Measurements from ENCODE around the gene WDR43. TPM values are rescaled to one million over a fixed set of nuclear protein-coding genes. Genes with fewer than 3 reads are reported as not detected.

The WDR43 gene
- polyA plus RNA-seq, 1 of the 3 experiments (the other 2 are of a cell fraction), result 35.1 TPM

GRCh38 chr2:28981016-28981441, 86.6 kb downstream of the WDR43 start, which contains the start of gene TOGARAM2:
TOGARAM2 (plus strand) TSS chr2:28981298; CDS start chr2:28994835, 13,537 bp downstream.
- no peaks in the 10 kb centered on the region for H3K27me3 ChIP-seq (ENCODE audit: insufficient read depth)
- H3K4me1 ChIP-seq (ENCODE audit: control insufficient read depth in 1 of 2, insufficient read depth in 2 of 2, low read depth in 1 of 2, low read length in 1 of 2), result peaks cover 0 to 15% of the 10 kb centered on the region in 2 experiments; a peak in 1 of 4 replicates
- no peak within 1 kb of the TSS for H2AFZ ChIP-seq (ENCODE audit: low read depth)
- H3K9me2 ChIP-seq, result no peaks in the 10 kb centered on the region
- ChIA-PET POLR2A (interaction anchor here (0.6 to 0.8 kb wide), 2 partner anchors 15 to 415 kb away, joined by 3 to 5 read pairs; no protein-coding TSS in a partner anchor), CTCF (interaction anchor here (1.0 to 2.7 kb wide), 4 partner anchors 15 to 22 kb away, joined by 3 to 6 read pairs (median 4); no protein-coding TSS in a partner anchor)
- 83% methylated on average over 7 of the region's 10 CpGs for whole genome bisulfite sequencing (ENCODE audit: low lambda C conversion rate)
- TF ChIP-seq, protein P1, sequence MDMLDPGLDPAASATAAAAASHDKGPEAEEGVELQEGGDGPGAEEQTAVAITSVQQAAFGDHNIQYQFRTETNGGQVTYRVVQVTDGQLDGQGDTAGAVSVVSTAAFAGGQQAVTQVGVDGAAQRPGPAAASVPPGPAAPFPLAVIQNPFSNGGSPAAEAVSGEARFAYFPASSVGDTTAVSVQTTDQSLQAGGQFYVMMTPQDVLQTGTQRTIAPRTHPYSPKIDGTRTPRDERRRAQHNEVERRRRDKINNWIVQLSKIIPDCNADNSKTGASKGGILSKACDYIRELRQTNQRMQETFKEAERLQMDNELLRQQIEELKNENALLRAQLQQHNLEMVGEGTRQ (IDR thresholded peaks at IDR 0.05; ENCODE audit: borderline replicate concordance, low read depth, low read length), result no peak
- TF ChIP-seq POLR2AphosphoS5 (IDR thresholded peaks at IDR 0.05; ENCODE audit: low read depth, low read length), result no peak
- no peak for TF ChIP-seq GATA2 (CRISPR knock-in tag; IDR thresholded peaks at IDR 0.05)
- no peak within 1 kb of the TSS for H3K27ac ChIP-seq (ENCODE audit: low read depth in 2 of 2, low read length in 1 of 2)
- H3K4me3 ChIP-seq (ENCODE audit: low read depth in 2 of 2, low read length in 1 of 2), result no peak within 1 kb of the TSS
- H3K9me3 ChIP-seq, result no peaks in the 10 kb centered on the region
- H3K4me2 ChIP-seq, result no peak within 1 kb of the TSS
- no peak within 1 kb of the TSS for H3K9ac ChIP-seq
- H3F3A ChIP-seq (replicated peaks; ENCODE audit: insufficient read depth), result no peaks in the 10 kb centered on the region
- H3K36me3 ChIP-seq (replicated peaks in 1 of 2; ENCODE audit: control insufficient read depth in 1 of 2, insufficient read depth in 2 of 2, low read length in 1 of 2), result no peaks in the 10 kb centered on the region
- no peaks in the 10 kb centered on the region for H3K79me2 ChIP-seq (ENCODE audit: insufficient read depth)
- DNase-seq, result peak; percentile 55
- H4K20me1 ChIP-seq (ENCODE audit: insufficient read depth), result no peaks in the 10 kb centered on the region

DNA sequence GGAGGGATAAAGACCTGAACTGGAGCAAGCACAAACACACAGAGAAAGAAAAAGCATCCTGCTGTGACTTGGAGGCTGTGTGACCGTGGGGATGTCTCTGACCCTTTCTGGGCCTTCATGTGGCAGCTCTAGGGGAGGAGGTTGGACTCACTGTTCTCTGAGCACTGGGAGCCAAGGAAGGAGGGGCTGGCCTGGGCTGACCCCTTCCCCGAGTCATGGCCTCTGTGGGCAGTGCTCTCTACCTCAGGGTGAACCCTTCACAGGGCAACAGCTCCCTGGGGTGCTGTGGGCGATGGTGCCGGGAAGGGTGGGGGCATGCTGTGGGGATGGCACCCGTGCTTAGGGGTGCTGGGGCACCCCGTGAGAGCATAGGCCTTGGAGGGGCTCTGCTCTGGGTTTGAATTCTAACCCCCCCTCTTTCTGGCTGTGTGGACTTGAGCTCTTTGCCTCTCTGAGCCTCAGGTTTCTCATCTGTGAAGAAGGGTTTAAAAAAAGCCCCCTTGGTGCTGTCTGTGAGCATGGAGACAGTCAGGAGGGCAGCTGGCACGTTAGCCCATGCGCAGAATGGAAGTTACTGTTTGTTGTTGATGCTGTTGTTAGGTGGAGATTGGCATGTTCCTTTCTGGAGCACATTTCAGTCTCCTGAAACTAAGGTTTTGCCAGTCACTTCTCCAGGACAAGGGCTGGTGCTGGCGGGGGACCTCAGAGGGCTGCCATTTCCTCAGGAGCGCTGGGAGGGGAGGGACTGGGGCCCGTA, 87.3 kb downstream of the WDR43 start:
- CTCF ChIA-PET, result interaction anchor here (1.0 to 2.7 kb wide), 3 partner anchors 14 to 23 kb away, joined by 3 to 6 read pairs (median 4); no protein-coding TSS in a partner anchor
- Histone ChIP-seq H3K79me2 (ENCODE audit: insufficient read depth) (no peaks in the 10 kb centered on the region), H3F3A (replicated peaks; ENCODE audit: insufficient read depth) (no peaks in the 10 kb centered on the region), H3K27me3 (ENCODE audit: insufficient read depth) (no peaks in the 10 kb centered on the region), H2AFZ (ENCODE audit: low read depth) (no peak overlapping the region), H3K27ac (ENCODE audit: low read depth in 2 of 2, low read length in 1 of 2) (no peak overlapping the region), H3K4me2 (no peak overlapping the region), H3K36me3 (replicated peaks in 1 of 2; ENCODE audit: control insufficient read depth in 1 of 2, insufficient read depth in 2 of 2, low read length in 1 of 2) (no peaks in the 10 kb centered on the region), H3K4me3 (ENCODE audit: low read depth in 2 of 2, low read length in 1 of 2) (no peak overlapping the region), H3K9me2 (no peaks in the 10 kb centered on the region), H3K9ac (no peak overlapping the region), H3K9me3 (no peaks in the 10 kb centered on the region), H3K4me1 (ENCODE audit: control insufficient read depth in 1 of 2, insufficient read depth in 2 of 2, low read depth in 1 of 2, low read length in 1 of 2) (peaks cover 0 to 15% of the 10 kb centered on the region in 2 experiments; a peak in 1 of 4 replicates), H4K20me1 (ENCODE audit: insufficient read depth) (no peaks in the 10 kb centered on the region)
- TF ChIP-seq, protein P2, sequence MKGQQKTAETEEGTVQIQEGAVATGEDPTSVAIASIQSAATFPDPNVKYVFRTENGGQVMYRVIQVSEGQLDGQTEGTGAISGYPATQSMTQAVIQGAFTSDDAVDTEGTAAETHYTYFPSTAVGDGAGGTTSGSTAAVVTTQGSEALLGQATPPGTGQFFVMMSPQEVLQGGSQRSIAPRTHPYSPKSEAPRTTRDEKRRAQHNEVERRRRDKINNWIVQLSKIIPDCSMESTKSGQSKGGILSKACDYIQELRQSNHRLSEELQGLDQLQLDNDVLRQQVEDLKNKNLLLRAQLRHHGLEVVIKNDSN (IDR thresholded peaks at IDR 0.05; ENCODE audit: borderline replicate concordance, low read depth), result no peak
- TF ChIP-seq RFX5 (IDR thresholded peaks at IDR 0.05; ENCODE audit: low read length) (no peak), GATA2 (CRISPR knock-in tag; IDR thresholded peaks at IDR 0.05) (no peak), CTCF (IDR thresholded peaks at IDR 0.05) (no peak), TEAD4 (IDR thresholded peaks at IDR 0.05; ENCODE audit: borderline replicate concordance, insufficient read depth) (no peak)
- TF ChIP-seq, protein P3, sequence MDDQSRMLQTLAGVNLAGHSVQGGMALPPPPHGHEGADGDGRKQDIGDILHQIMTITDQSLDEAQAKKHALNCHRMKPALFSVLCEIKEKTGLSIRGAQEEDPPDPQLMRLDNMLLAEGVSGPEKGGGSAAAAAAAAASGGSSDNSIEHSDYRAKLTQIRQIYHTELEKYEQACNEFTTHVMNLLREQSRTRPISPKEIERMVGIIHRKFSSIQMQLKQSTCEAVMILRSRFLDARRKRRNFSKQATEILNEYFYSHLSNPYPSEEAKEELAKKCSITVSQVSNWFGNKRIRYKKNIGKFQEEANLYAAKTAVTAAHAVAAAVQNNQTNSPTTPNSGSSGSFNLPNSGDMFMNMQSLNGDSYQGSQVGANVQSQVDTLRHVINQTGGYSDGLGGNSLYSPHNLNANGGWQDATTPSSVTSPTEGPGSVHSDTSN (IDR thresholded peaks at IDR 0.05), result no peak
- TF ChIP-seq, protein P4, sequence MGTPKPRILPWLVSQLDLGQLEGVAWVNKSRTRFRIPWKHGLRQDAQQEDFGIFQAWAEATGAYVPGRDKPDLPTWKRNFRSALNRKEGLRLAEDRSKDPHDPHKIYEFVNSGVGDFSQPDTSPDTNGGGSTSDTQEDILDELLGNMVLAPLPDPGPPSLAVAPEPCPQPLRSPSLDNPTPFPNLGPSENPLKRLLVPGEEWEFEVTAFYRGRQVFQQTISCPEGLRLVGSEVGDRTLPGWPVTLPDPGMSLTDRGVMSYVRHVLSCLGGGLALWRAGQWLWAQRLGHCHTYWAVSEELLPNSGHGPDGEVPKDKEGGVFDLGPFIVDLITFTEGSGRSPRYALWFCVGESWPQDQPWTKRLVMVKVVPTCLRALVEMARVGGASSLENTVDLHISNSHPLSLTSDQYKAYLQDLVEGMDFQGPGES (IDR thresholded peaks at IDR 0.05; ENCODE audit: low read depth, low read length), result no peak
- DNase-seq, result peak; percentile 41
- 72% methylated on average over 9 of the region's 11 CpGs for WGBS (ENCODE audit: low lambda C conversion rate)
- POLR2A ChIA-PET, result no interaction called here
